HCEC 1CT (cell line): ENCODE data around the gene SRGAP3.

Experiments
- DNase-seq: peaks from one replicate; pipeline ENCODE4 v3.0.0-alpha.2; 2017

SRGAP3 gene

DNA sequence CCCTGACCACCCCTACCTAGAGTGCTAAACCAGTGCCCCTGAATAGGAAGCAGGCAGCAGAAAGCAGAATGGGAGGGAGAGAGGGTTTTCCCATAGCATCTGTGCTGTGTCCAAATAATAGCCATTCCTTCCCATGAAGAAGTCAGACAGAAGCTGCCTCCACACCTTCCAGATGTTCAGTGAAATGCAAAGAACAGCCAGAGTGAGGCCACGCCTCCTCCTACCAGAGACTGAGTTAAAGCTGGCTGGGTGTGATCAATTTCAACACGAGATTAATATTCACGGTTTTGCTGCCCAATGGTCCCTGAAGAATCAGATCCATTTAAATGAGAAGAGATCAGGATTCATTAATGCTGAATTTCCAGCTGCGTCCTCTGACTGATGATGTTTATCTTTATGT lies 111.8 kb downstream of the SRGAP3 start:
- DNase-seq = no peak

- DNase-seq = no peak
These were observed 112.5 kb downstream of the SRGAP3 start for GRCh38 chr3:9136746-9137465.

DNA sequence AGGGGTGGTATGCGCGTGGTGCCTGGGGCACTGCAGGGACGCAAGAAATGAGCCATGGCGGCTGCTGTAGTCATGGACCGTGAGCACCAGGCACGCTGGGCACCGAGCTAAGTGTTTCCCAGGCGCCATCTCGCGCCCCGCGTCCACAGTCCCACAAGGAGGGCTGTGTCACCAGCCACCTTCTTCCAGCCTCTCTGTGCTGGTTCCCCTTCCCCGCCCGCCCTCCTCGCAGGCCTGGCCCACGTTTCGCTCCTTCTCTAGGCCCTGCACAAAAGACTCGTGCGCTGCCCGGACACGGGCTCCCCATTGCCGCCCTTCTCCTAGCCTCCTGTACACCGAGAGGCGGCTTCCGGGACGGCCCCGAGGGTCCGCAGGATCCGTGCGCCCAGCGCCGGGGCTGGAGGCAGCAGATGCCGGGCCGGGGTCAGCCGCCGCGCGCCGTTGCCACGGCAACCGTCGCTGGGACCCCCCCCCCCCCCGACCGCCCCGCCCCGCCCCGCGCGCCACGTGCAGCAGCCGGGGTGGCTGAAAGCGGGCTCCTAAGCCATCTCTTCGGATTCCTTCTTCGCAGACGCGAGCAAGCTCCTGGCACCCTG lies 113.4 kb downstream of the SRGAP3 start:
- no peak for DNase-seq

GRCh38 chr3:9135526-9135925 lies 113.9 kb downstream of the SRGAP3 start:
- DNase-seq = no peak

GRCh38 chr3:9133656-9134055 lies 115.8 kb downstream of the SRGAP3 start:
- DNase-seq = no peak

GRCh38 chr3:9130345-9131305 lies 118.8 kb downstream of the SRGAP3 start:
- no peak for DNase-seq

GRCh38 chr3:9129365-9129764 lies 120.1 kb downstream of the SRGAP3 start:
- no peak for DNase-seq

GRCh38 chr3:9125278-9125951 lies 124.0 kb downstream of the SRGAP3 start:
- DNase-seq = no peak

- no peak for DNase-seq
These were observed 124.7 kb downstream of the SRGAP3 start for GRCh38 chr3:9124730-9125129.

- no peak for DNase-seq
These were observed 125.6 kb downstream of the SRGAP3 start for GRCh38 chr3:9123840-9124239.

- DNase-seq = no peak
These were observed 126.6 kb downstream of the SRGAP3 start for GRCh38 chr3:9122732-9123364.

DNA sequence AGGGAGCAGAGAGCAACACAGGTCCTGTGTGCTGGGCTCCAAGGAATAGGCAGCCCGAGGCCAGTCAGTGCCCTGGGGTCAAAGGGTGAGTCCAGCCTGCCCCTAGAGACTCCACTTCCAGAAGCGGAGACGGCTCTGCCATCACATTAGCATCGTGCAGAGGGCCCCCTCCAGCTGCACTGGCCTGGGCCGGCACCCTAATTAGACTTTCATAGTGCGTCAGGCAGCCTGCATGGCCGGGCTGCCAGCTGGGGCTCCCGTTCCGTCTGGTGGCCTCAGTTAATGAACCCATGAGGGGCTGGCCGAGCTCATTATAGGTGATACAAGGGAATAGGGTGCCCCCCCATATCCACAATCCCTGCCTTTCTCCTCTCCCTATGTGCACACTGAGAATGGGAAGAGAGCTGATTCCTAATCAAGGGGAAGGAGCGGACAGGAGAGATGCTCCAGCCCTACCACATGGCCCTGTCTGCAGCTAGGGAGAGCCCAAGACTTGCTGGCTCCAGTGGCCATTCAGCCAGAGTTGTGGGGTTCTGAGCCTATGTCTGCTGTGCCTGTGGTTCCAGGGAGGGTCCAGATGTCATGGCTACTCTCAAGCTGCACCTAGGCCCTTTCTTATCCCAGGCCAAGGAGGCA lies 128.0 kb downstream of the SRGAP3 start:
- no peak for DNase-seq

DNA sequence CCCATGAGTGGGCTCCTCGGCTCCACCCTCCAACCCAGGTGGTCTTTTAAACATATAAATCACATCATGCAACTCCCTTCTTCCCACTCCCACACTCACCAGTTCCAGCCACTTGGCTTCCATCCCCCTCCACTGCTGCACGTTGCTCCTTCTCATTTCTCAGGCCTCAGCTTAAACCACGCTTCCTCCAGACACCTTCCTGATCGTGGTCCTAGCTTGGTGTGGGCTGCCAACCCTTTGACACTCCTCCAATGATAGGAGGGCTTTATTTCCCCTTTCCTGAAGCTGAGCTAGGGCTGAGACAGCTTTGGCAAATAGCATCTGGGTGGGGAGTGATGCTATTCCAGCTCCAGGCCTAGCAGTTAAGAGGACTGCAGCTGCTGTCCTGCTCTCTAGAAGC lies 130.1 kb downstream of the SRGAP3 start:
- DNase-seq = no peak

DNA sequence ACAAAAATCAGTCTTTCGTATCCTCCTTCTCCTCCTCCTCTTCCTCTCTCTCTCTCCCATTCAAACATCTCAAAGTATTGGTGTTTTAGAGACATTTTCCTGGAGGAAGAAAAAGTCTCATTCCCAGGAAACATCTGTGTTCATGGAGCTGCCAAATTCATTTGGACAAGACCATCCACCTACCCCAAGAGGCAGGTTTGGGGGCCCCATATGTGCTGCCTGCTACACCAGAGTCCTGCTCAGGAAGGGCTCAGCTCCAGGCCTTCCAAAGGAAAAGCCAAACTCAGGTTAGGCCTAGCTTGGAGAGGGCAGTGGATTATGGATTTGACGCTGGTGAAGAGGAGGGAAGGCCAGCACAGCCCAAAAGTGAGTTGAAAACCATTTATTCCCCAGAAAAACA lies 131.2 kb downstream of the SRGAP3 start:
- DNase-seq = no peak

DNA sequence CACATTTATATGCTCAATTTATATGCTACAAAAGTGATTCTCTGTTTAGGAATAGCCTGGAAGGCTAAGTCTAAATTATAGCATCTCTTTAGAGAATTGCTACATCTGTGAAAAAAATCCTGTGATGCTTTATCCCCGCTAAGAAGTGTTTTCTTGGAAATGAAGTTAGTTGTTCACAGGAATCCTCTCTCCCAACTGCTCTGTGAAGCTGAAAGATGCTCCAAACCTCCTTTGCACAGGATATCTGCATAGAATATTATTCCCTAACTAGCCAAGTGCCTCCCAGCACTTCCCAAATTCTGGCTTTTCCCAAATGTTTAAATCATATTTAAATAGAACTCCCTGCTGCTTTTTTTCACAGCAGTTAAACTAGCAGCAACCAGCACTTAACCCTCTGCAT lies 132.2 kb downstream of the SRGAP3 start:
- no peak for DNase-seq

- DNase-seq = no peak
These were observed 133.1 kb downstream of the SRGAP3 start for GRCh38 chr3:9116336-9116735.

- DNase-seq = no peak
These were observed 134.1 kb downstream of the SRGAP3 start for GRCh38 chr3:9115336-9115735.

GRCh38 chr3:9113040-9113439 lies 136.4 kb downstream of the SRGAP3 start:
- DNase-seq = no peak

DNA sequence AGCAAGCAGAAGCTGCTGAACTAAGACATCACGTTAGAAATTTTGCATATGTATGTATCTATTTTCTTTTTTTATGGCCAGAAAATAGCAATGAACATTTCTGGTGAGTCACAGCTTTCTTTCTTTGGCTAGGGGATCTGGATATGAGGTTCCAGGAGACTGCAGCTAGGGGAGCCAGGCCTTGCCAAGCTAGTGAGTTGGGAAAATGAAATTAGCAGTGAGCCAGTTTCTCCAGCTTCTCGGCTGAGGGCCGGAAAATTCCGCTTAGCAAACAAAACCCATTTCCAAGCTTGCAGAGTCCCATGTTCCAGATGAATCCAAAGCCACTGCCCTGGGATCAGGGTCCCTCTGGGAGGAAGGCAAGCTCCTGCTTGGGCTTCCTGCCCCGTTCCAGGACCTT lies 137.6 kb downstream of the SRGAP3 start:
- DNase-seq = no peak

GRCh38 chr3:9111417-9111816 lies 138.0 kb downstream of the SRGAP3 start:
- DNase-seq = no peak

DNA sequence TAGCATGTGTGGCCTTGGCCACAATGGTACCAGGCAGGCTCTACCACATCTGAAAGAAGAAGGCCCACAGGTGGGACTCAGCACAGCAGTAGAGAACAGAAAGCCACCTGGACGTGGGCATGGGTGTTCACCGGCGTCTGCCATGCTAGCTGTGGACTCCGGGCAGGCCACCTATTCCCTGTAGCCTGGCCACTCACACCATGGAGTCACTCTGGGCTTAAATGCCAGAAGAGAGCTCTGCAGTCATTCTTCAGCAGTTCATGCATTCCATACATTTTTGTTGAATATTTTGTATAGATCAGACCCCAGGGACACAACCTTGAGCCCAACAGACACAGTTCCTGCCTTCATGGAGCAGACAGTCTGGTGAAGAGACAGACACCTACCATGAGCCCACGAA lies 138.6 kb downstream of the SRGAP3 start:
- no peak for DNase-seq

- DNase-seq = no peak
These were observed 139.1 kb downstream of the SRGAP3 start for GRCh38 chr3:9110316-9110715.
